HG02763 (cell line): ENCODE measurements around the gene EFNA5.
"Not testable (repeated sequence)": the region's sequence is repeated elsewhere in the genome, so short reads cannot be mapped to it uniquely, and the experiment has no call there.

Experiments
- ATAC-seq: cut with Tn5 transposase; IDR thresholded peaks from one replicate; pipeline ENCODE4 v1.9.1; 2021; ENCODE audit warnings: mild to moderate bottlenecking, moderate library complexity; ENCODE audit not compliant: unreplicated experiment

Gene EFNA5

GRCh38 chr5:107437986-107438510 is 232.7 kb downstream of the EFNA5 start:
- no peak for ATAC-seq

- ATAC-seq: no peak
These were observed 233.6 kb downstream of the EFNA5 start for GRCh38 chr5:107437154-107437553.

GRCh38 chr5:107436201-107436600 is 234.5 kb downstream of the EFNA5 start:
- no peak for ATAC-seq

DNA sequence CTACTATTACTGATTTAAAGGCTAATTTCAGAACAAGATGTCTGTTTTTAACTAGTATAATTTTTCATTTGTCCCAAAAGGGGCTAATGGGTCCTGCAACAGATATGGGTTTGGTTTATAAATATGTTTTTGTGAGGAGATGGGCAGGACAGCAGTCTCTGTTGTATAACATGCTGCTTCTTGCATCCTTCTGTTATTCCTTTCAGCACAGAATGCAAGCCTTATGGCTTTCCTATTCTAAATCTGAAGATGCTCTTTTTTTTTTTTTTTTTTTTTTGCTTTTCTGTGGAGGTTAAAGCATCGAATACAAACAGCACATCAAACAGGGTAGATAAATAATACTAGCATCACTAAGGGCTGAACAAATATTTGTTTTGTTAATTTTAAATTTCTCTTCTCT is 235.7 kb downstream of the EFNA5 start:
- ATAC-seq: no peak

DNA sequence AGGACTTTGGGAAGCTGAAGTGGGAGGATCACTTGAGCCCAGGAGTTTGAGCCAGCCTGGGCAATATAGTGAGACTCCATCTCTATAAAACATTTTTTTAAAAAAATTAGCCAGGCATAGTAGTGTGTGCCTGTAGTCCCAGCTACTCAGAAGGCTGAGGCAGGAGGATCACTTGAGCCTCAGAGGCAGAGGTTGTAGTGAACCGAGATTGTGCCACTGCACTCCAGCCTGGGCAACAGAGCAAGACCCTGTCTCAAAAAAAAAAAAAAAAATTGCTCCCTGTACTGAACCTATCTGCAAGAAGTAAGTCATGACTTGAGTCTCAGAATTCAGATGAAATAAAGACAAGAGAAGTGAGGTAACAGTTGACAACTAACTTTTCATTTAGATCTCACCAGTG is 237.1 kb downstream of the EFNA5 start:
- not testable (repeated sequence) for ATAC-seq

GRCh38 chr5:107431998-107432397 is 238.7 kb downstream of the EFNA5 start:
- no peak for ATAC-seq

- no peak for ATAC-seq
These were observed 239.2 kb downstream of the EFNA5 start for GRCh38 chr5:107431536-107431935.

DNA sequence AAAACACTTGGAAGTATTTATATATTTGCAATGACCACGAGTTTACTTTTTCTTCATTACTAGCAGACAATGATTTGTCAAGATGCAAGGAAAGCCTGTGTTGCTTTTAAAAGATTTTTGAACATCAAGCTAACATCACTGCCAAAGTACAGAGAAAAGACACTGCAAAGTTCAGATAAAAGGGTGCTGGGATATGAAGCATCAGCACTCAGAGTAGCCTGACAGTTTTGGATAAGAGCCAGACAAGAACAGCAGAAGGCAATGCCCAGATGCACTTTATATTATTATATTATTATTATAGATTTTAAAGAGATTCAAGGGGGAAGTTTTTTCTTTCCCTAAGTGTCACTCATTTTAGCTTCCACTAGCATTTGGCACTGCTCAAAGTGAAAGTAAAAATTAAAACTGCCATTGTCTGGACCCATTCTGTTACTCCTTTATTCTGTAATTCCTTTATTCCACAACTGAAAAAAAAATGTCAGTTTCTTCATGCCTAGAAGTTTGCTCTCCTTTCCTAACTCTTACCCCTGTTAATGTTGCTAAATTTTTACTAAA is 240.6 kb downstream of the EFNA5 start:
- no peak for ATAC-seq

DNA sequence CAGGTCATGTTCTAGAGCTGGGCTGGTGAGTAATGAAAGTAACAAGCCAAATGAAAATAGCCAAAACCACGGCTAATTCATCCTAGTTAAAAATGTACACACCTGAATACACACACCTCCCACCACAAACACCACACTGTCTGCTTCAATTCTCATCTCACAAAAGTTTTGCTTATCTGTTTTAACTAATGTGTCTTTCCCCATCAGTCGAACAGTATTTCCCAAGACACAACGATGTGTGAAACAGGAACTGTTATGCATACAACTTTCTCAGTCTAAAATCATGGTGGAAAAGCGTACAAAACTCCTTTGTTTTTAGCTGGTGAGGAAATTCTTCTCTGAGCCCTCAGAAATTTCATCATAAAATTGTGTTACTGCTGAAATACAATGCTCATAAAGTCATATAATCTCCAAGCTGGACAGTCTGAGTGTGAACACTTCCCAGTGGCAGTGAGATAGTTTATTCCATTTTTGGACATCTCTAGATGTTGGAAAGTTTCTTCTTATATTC is 242.4 kb downstream of the EFNA5 start:
- no peak for ATAC-seq

GRCh38 chr5:107426872-107427271 is 243.9 kb downstream of the EFNA5 start:
- no peak for ATAC-seq

DNA sequence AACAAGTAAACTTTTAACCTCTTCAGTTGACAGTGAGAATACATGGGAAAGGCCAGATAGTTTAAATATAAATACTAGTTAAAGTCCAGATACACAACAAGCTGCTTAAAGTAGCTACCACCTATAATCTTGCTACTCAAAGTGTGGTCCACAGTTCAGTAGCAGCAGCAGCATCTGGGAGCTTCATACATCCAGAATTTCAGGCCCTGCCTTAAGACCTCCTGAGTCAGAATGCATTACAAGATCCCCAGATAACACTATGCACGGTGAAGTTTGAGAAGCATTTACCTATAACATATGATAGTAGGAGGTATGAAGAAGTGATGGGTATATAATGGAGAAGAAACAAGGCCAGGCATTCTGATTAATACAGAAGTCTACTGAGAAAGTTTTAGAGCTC is 244.5 kb downstream of the EFNA5 start:
- ATAC-seq: no peak

GRCh38 chr5:107425541-107426031 is 245.2 kb downstream of the EFNA5 start:
- ATAC-seq: no peak

GRCh38 chr5:107424491-107424890 is 246.2 kb downstream of the EFNA5 start:
- ATAC-seq: no peak

GRCh38 chr5:107422494-107422893 is 248.2 kb downstream of the EFNA5 start:
- no peak for ATAC-seq

DNA sequence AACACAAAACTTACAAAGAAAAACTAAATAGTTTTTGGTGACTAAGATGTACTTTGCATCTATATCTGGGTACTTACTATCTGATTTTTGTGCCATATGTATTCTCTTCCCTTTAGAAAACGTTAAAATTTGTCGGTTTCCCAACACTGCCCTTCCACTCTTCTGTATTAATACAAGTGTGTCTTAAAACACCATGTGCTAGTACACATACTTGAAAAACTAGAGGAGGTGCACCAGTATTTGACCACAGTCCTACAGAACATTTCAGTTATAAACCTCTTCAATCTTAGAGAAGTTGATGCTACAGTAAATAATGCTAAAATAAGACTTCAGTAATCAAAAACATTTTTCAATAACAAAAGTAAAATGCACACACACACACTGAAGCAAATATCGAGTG is 251.2 kb downstream of the EFNA5 start:
- no peak for ATAC-seq

DNA sequence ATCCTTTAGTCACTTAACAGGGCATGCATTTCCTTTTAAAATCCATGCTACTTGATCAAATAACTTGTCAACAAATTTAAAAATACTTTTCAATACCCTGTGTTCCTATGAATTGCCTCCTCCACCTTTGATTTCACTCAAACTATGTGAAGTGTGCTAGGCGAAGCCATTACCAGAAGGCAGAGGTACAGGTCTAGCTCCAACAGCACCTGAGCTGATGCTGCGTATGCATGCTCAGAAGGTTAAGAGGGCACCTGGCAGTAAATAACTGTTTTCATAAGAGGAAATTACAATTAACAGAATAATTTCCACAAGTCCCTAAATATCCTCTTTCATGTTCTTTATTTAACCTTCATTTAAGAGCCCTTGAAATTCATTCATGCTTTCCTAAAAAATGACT is 251.8 kb downstream of the EFNA5 start:
- no peak for ATAC-seq

GRCh38 chr5:107418071-107418470 is 252.7 kb downstream of the EFNA5 start:
- no peak for ATAC-seq

GRCh38 chr5:107415762-107416161 is 255.0 kb downstream of the EFNA5 start:
- no peak for ATAC-seq

GRCh38 chr5:107414802-107415201 is 255.9 kb downstream of the EFNA5 start:
- no peak for ATAC-seq

DNA sequence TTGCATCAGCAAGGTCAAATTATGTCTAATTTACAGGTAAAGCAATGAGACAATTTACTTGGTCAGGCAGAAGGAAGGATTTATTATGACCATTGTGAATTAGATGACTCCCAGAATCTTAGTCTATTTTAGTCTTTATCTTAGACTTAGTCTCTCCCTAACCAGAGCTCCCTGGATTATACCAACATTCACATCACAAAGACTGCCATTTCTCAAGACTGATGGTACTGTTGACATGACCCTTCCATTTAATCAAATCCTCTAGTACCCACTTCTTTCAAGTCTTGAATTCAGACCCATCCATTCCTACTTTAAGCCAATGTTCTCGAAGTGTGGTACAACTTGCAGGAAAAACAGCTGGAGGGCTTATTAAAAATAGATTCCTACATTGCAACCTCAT is 257.0 kb downstream of the EFNA5 start:
- no peak for ATAC-seq

GRCh38 chr5:107408564-107408963 is 262.2 kb downstream of the EFNA5 start:
- peak; percentile 75 for ATAC-seq

- no peak for ATAC-seq
These were observed 262.9 kb downstream of the EFNA5 start for GRCh38 chr5:107407713-107408298.
